HG02840 (cell line): ENCODE data around the gene TMEM126B.
"Not testable (repeated sequence)": the region's sequence is repeated elsewhere in the genome, so short reads cannot be mapped to it uniquely, and the experiment has no call there.

Source experiments
- ATAC-seq: cut with Tn5 transposase; IDR thresholded peaks from one replicate; pipeline ENCODE4 v1.9.1; 2021; ENCODE audit warnings: mild to moderate bottlenecking, moderate library complexity, moderate number of reproducible peaks; ENCODE audit not compliant: unreplicated experiment, low FRiP score

TMEM126B gene

GRCh38 chr11:85647078-85647477 is 18.7 kb downstream of the TMEM126B start:
- peak; percentile 3 for ATAC-seq

DNA sequence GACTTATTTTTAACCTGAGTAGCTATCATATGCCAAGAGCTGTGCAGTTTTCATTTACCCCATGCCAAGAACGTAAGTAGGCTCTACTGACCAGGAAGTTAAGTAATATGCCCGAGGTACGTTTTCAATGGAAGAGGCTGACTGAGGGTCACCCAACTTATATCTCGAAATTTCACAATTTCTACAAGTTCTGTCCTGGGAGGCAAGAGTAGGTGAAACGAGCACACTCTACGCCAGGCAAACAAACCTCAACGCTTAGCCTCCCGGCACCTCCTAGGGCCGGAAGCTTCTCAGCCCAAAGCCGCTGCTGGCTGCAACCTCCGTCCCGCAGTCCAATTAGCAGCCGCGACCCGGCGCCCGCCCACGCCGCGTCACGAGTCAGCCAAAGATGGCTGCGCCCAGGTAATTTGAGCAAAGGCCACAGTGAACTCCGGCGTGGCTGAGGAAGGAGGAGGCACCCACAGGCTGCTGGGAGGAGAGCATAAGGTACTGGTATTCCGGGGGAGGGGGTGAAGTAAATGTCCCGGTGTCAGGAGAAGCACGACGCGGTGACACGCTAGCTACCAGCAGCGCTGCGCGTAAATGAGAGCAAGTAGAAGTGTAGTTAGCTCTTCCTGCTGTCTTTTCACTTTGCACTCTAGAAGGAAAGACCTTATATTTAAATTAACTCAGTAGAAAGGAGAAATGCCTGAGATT is 19.4 kb downstream of the TMEM126B start, which contains the start of gene TMEM126A:
Gene TMEM126A, plus strand, starts transcription at position 364 of the 696 bp plus-strand sequence. CDS start 2,289 bp downstream, outside the sequence.
- peak; percentile 98 for ATAC-seq

GRCh38 chr11:85651118-85651517 is 22.7 kb downstream of the TMEM126B start:
- ATAC-seq, result no peak

DNA sequence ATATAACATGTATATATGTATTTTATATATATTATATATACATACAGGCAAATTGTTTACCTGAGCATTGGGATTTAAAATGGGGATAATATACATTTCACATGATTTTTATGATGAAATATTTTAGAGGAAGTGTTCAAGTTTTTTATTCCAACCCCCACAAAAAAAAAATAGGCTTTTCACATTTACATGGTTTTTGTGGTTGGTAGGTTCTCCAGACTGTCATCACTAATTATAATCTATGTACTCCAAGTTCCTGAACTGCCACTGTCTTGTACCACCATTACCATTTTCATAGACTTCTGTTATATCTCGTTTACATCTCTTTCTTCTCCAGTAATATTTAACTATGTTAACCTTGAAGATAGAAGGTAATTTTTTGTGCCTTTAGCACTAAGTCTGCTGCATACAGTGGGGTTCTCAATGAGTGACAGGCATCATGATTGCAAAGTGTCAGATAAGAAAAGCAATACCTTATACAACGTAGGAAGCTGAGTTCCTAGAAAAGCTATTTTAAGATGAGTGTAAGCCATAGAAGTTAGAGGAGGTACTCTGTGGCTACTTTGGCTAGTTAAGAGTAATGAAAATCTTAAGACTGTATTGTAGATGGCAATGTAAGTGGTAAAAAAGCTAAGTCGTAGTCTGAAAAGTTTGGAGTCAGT is 24.5 kb downstream of the TMEM126B start:
- no peak for ATAC-seq

- ATAC-seq, result not testable (repeated sequence)
Measured at GRCh38 chr11:85654343-85654742, 25.9 kb downstream of the TMEM126B start.

GRCh38 chr11:85656777-85657176 is 28.4 kb downstream of the TMEM126B start:
- ATAC-seq, result no peak

DNA sequence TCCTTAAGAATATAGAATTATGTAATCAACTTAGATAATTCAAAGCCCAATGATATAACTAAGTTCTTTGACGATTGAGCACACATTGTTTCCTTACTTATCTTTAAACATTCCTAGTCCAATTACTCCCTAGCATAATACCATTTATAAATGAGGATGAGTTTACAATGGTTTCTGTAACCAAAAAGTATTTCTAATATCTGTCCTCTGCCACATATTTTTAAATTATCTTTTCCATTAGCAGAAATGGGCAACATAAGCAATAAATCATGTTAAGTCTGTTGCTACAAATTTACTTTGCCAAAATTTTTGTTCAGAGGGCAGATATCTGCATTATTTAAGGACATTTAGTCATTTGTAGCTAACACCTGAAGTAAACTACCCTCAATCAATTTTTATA is 29.8 kb downstream of the TMEM126B start:
- ATAC-seq, result no peak

- ATAC-seq, result no peak
Measured at GRCh38 chr11:85661972-85662664, 33.7 kb downstream of the TMEM126B start.

DNA sequence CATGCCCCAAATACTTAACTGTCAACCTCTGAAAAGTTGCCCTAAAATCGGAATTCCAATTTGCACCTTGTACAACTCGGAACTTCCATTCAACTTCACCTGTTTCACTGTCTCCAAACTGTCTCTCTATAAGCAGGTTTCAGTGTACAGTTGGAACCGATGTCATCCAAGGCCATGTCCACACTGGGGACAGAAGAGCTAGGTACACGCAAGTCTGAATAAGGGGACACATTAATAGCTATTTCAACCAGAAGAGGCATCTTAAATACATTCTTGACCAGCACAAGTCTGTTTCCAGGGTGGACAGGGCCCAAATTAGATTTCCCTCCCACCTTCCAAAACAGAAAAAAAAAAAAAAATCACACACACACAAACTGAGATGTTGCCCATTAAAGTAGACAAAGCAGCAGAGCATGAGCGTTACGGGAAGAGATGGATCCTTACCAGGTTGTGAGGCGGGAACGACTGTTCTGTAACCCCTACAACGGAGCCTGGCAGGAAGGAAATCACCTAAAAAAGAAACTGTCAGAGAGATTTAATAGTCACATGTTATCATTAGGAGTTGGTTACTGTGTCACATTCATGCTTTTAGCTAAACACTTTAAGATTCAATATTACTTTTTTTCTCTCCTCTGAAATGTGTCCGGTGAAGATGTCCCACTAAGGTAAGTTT is 34.8 kb downstream of the TMEM126B start:
- ATAC-seq, result no peak

DNA sequence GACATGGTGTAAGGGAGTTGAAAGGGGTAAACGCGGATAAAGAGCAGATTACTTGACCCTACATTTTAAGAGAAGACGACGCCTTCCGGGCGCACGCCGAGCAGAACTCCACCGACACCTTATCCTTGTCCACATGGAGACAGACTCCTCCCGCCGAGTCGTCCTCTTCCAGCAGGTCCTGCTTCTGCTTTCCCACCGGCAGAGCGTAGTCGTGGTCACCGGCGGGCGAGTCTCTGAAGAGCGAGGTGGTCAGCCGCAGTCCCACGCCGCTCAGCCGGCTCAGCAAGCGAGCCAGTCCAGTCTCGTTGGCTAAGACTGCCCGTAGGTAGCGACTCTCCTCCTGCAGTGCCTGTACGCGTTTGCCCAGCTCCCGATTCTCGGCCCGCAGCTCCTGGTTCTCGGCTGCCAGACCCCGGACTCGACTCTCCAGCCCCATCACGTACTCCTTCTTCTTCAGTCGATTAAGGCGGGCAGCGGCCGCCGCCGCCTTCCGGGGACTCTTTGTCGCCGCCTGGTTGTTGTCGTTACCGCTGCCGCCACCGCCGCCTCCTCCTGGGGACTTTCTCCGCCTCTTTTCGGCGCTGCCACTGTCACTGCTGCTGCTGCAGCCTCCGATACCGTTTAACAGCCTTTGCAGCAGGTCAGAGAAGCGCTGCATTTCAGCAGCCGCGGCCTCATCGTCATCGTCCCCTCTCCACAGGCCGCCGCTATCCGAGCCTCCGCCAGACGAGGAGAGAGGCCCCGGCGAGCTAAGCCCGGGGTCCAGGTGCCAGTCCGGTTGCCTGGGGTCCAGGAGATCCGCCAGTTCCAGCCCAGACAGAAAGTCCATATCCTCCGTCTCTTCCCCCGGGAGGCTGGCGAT is 35.6 kb downstream of the TMEM126B start:
- peak; percentile 54 for ATAC-seq

DNA sequence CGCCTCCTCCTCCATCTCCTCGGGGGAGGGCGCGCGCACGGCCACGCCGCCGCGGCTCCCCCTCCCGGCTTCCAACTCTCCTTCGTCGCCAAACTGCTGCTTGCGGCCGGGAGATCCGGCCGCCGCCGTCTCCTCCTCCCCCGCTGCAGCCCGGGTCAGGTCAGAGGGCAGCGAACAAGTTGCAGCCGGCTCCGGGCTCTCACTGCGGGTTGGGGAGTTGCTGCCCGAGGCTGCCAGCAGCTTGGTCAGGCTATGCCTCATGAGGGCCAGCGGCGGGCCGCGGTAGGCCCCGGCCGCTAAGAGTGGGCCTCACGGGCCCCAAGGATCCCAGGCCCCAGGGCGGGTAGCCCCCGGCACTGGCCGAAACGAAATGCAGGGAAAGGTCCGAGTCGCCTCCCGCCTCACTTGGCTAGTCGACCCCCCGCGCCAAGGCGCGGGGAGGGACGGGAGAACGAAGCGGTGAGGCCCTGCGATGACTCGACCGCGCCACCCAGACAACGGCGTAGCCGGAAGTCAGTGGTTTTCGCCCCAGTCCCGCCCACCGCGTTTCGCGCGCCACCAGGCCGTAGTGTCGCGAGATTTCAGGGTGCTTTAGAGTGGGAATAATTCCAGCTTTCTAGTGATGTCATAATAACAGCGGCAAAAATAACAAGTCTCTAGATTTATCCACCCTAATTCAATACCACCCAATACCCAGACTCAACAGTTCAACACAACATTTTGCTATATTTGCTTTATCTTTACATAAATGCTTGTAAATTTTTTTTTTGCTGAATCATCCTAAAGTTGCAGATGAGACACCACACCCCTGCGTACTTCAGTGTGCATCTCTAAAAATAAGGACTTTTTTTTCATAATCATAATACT is 36.5 kb downstream of the TMEM126B start, which contains the start of gene CREBZF:
Gene CREBZF, minus strand, starts transcription at position 515 of the 867 bp plus-strand sequence. Its CDS starts 254 bp downstream, at position 261.
- peak; percentile 92 for ATAC-seq

DNA sequence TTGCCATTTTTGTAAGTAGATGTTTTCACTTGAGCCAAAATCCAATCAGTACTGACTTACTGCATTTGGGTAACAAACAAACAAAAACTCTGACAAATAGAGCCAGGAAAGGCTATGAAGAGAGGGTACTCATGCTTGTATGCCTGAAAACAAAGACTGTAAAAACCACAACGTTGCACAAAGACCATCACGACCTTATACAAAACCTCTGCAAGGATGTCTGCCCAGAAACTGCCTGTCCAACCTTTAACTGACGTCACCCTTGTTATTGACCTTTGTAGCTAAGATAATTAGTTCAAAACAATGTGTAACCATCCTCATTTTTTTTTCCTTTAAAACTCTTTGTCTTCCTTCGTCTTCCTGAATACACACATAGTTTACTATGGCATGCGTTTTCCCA is 37.3 kb downstream of the TMEM126B start:
- ATAC-seq, result no peak

- no peak for ATAC-seq
Measured at GRCh38 chr11:85666687-85667086, 38.3 kb downstream of the TMEM126B start.

DNA sequence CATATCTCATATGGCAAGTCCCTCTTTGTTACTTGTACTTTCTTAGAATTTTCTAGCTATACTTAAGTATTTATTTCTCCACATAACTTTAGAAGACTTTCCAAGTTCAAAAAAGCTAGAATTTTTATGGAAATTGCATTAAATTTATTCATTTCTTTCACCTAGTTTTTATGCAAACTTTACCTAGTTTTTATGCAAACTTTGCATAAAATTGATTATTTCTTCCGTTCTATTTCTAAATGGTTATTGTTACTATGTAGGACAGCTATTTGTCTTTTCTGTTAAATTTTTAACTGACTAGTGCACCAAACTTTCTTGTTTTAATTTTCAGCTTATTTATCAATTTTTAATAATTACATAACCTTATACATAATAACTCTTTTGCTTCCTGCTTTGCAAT is 39.8 kb downstream of the TMEM126B start:
- ATAC-seq, result no peak

DNA sequence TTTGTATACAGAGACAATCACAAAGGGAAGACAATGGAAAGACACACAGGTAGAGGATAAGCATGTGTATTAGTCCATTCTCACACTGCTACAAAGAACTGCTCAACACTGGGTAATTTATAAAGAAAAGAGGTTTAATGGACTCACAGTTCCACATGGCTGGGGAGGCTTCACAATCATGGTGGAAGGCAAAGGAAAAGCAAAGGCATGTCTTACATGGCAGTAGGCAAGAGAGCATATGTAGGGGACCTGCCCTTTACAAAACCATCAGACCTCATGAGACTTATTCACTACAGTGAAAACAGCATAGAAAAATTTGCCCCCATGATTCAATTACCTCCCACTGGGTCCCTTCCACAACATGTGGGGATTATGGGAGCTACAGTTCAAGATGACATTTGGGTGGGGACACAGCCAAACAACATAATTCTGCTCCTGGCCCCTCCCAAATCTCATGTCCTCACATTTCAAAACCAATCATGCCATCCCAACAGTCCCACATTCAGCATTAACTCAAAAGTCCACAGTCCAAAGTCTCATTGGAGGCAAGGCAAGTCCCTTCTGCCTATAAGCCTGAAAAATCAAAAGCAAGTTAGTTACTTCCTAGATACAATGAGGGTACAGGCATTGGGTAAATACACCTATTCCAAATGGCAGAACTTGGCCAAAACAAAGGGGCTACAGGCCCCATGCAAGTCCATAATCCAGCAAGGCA is 42.7 kb downstream of the TMEM126B start:
- ATAC-seq, result not testable (repeated sequence)

DNA sequence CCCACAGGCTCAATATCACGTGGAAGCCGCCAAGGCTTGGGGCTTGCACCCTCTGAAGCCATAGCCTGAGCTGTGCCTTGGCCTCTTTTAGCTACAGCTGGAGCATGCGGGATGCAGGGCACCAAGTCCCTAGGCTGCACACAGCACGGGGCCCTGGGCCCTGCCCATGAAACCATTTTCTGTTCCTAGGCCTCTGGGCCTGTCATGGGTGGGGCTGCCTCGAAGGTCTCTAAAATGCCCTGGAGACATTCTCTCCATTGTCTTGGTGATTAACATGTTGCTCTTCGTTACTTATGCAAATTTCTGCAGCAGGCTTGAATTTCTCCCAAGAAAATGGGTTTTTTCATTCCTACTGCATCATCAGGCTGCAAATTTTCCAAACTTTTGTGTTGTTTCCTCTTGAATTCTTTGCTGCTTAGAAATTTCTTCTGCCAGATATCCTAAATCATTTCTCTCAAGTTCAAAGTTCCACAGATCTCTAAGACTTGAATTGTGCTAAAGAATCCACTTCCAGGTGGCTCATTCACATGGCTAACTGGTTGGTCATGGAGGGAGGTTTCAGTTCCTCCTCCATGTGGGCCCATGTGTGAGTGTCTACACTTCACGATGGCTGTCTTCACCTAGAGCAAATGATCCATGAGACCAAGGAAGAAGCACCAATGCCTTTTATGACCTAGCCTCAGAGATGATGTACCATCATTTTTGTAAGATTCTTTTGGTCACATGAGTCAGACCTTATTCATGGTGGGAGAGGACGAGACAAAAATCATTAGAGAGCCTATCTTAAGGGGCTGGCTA is 43.9 kb downstream of the TMEM126B start:
- no peak for ATAC-seq

DNA sequence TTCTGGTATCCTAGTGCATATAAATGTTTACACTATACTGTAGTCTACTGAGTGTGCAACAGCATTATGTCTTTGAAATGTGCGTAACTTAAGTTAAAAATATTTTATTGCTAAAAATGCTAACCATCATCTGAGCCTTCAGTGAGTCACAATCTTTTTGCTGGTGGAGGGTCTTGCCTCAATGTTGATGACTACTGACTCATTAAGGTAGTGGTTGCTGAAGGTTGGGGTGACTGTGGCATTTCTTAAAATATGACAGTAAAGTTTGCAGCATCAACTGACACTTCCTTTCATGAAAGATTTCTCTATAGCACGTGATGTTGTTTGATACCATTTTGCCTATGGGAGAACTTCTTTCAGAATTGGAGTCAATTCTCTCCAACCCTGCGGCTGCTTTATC is 45.0 kb downstream of the TMEM126B start:
- no peak for ATAC-seq
